GM12801 (cell line): Measurements from ENCODE around the gene VIL1.

Source experiments
- CTCF ChIP-seq: IDR thresholded peaks from one replicate; pipeline ENCODE4 v1.5.1; 2011; ENCODE audit warnings: control low read depth; ENCODE audit not compliant: insufficient read length; ENCODE audit errors: extremely low read depth

VIL1 gene

GRCh38 chr2:218391202-218391601, 27.7 kb upstream of the VIL1 start:
- TF ChIP-seq CTCF, result no peak

- TF ChIP-seq CTCF, result no peak
These were observed 26.5 kb upstream of the VIL1 start for GRCh38 chr2:218392459-218392858.

- TF ChIP-seq CTCF, result no peak
These were observed 25.9 kb upstream of the VIL1 start for GRCh38 chr2:218392891-218393462.

- TF ChIP-seq CTCF, result no peak
These were observed 25.1 kb upstream of the VIL1 start for GRCh38 chr2:218393750-218394290.

- no peak for TF ChIP-seq CTCF
These were observed 24.4 kb upstream of the VIL1 start for GRCh38 chr2:218394298-218395089.

GRCh38 chr2:218395090-218395444, 23.9 kb upstream of the VIL1 start:
- TF ChIP-seq CTCF, result no peak

- no peak for TF ChIP-seq CTCF
These were observed 23.5 kb upstream of the VIL1 start for GRCh38 chr2:218395456-218395825.
